ELR (cell line): Measurements from ENCODE around the gene PTPRT.

Experiments
- DNase-seq: peaks from one replicate; pipeline ENCODE4 v3.0.0-alpha.2; 2015; ENCODE audit warnings: low read depth

PTPRT gene

GRCh38 chr20:42461965-42462593, 727.6 kb downstream of the PTPRT start:
- DNase-seq, result no peak

- DNase-seq, result no peak
Observed at GRCh38 chr20:42461291-42461690, 728.4 kb downstream of the PTPRT start.

GRCh38 chr20:42447270-42447669, 742.4 kb downstream of the PTPRT start:
- no peak for DNase-seq

- DNase-seq, result no peak
Observed at GRCh38 chr20:42444799-42445198, 744.9 kb downstream of the PTPRT start.

- no peak for DNase-seq
Observed at GRCh38 chr20:42443200-42443599, 746.5 kb downstream of the PTPRT start.

GRCh38 chr20:42442716-42443115, 747.0 kb downstream of the PTPRT start:
- DNase-seq, result no peak

GRCh38 chr20:42441864-42442331, 747.8 kb downstream of the PTPRT start:
- no peak for DNase-seq

- no peak for DNase-seq
Observed at GRCh38 chr20:42441196-42441863, 748.4 kb downstream of the PTPRT start.

GRCh38 chr20:42435230-42435629, 754.5 kb downstream of the PTPRT start:
- DNase-seq, result no peak

- no peak for DNase-seq
Observed at GRCh38 chr20:42432496-42433334, 757.0 kb downstream of the PTPRT start.

GRCh38 chr20:42430598-42430997, 759.1 kb downstream of the PTPRT start:
- DNase-seq, result no peak

GRCh38 chr20:42429761-42430458, 759.8 kb downstream of the PTPRT start:
- no peak for DNase-seq

GRCh38 chr20:42419814-42420532, 769.7 kb downstream of the PTPRT start:
- DNase-seq, result no peak

- DNase-seq, result no peak
Observed at GRCh38 chr20:42406826-42407225, 782.9 kb downstream of the PTPRT start.

GRCh38 chr20:42402455-42402854, 787.3 kb downstream of the PTPRT start:
- no peak for DNase-seq

GRCh38 chr20:42401613-42402012, 788.1 kb downstream of the PTPRT start:
- no peak for DNase-seq

- DNase-seq, result no peak
Observed at GRCh38 chr20:42399802-42400201, 789.9 kb downstream of the PTPRT start.

- no peak for DNase-seq
Observed at GRCh38 chr20:42392442-42392841, 797.3 kb downstream of the PTPRT start.

GRCh38 chr20:42391807-42392206, 797.9 kb downstream of the PTPRT start:
- DNase-seq, result no peak

- DNase-seq, result no peak
Observed at GRCh38 chr20:42380287-42380686, 809.4 kb downstream of the PTPRT start.

GRCh38 chr20:42379385-42379784, 810.3 kb downstream of the PTPRT start:
- no peak for DNase-seq

- DNase-seq, result no peak
Observed at GRCh38 chr20:42378826-42379225, 810.9 kb downstream of the PTPRT start.
